Mesenchymal stem cell (in vitro differentiated cells and primary cell): ENCODE results near the gene KRTAP9-2.

Experiments
- DNase-seq: peaks from one replicate; pipeline ENCODE4 v3.0.0-alpha.2; 2013
- H2AFZ ChIP-seq: one replicate; pipeline ENCODE4 v1.6.1; 2013; ENCODE audit warnings: low read depth, mild to moderate bottlenecking, control low read depth, inconsistent platforms, low read length, moderate library complexity
- H2AK5ac ChIP-seq: 2 replicates; pipeline ENCODE4 v1.6.1; 2013; ENCODE audit warnings: low read length, moderate library complexity, mild to moderate bottlenecking, inconsistent platforms; ENCODE audit not compliant: severe bottlenecking
- H2BK120ac ChIP-seq: one replicate; pipeline ENCODE4 v1.6.1; 2013; ENCODE audit warnings: low read depth, mild to moderate bottlenecking, inconsistent platforms, low read length, moderate library complexity
- H2BK12ac ChIP-seq, 2 experiments: one replicate each; pipeline ENCODE4 v1.6.1; 2013; ENCODE audit warnings: inconsistent platforms in 2 of 2, low read length in 2 of 2, mild to moderate bottlenecking in 2 of 2, moderate library complexity in 2 of 2, control low read depth in 1 of 2
- H2BK15ac ChIP-seq: one replicate; pipeline ENCODE4 v1.6.1; 2013; ENCODE audit warnings: mild to moderate bottlenecking, low read depth, inconsistent platforms; ENCODE audit not compliant: poor library complexity, severe bottlenecking
- H2BK5ac ChIP-seq: 2 replicates; pipeline ENCODE4 v1.6.1; 2013; ENCODE audit warnings: low read depth, mild to moderate bottlenecking, low read length, control low read depth, inconsistent platforms; ENCODE audit not compliant: poor library complexity, severe bottlenecking
- H3K14ac ChIP-seq, 2 experiments: one replicate each; pipeline ENCODE4 v1.6.1; 2013; ENCODE audit warnings: inconsistent platforms in 2 of 2, low read length in 2 of 2, control low read depth in 1 of 2, mild to moderate bottlenecking in 1 of 2, moderate library complexity in 1 of 2
- H3K18ac ChIP-seq, 2 experiments: one replicate each; pipeline ENCODE4 v1.6.1; 2013; ENCODE audit warnings: inconsistent platforms in 2 of 2, low read length in 2 of 2, control low read depth in 1 of 2, low read depth in 1 of 2, mild to moderate bottlenecking in 1 of 2
- H3K23ac ChIP-seq, 2 experiments: one replicate each; pipeline ENCODE4 v1.6.1; 2013; ENCODE audit warnings: inconsistent platforms in 2 of 2, low read length in 2 of 2, mild to moderate bottlenecking in 2 of 2, moderate library complexity in 2 of 2, control low read depth in 1 of 2
- H3K27ac ChIP-seq: 2 replicates; pipeline ENCODE4 v1.5.1; 2013; ENCODE audit warnings: mild to moderate bottlenecking, moderate library complexity, low read length, control low read depth, inconsistent platforms; ENCODE audit not compliant: poor library complexity, severe bottlenecking
- H3K27me3 ChIP-seq, 2 experiments: 2 replicates each; pipeline versions ENCODE4 v1.6.1 to v1.7.0; 2013; ENCODE audit warnings: low read length in 2 of 2, mild to moderate bottlenecking in 2 of 2, moderate library complexity in 2 of 2, control low read depth in 1 of 2, inconsistent platforms in 1 of 2; ENCODE audit not compliant: control insufficient read depth in 1 of 2, insufficient read depth in 1 of 2
- H3K36me3 ChIP-seq, 2 experiments: 2 replicates each; pipeline versions ENCODE4 v1.6.1 to v1.7.0; 2013; ENCODE audit warnings: low read length in 2 of 2, control low read depth in 1 of 2, inconsistent platforms in 1 of 2, low read depth in 1 of 2, mild to moderate bottlenecking in 1 of 2; ENCODE audit not compliant: insufficient read depth in 2 of 2, control insufficient read depth in 1 of 2
- H3K4ac ChIP-seq, 2 experiments: one replicate each; pipeline ENCODE4 v1.6.1; 2013; ENCODE audit warnings: inconsistent platforms in 2 of 2, low read length in 2 of 2, mild to moderate bottlenecking in 2 of 2, moderate library complexity in 2 of 2, control low read depth in 1 of 2, low read depth in 1 of 2
- H3K4me1 ChIP-seq: 2 replicates; pipeline ENCODE4 v1.6.1; 2013; ENCODE audit warnings: low read depth, low read length, control low read depth; ENCODE audit not compliant: control insufficient read depth, insufficient read depth
- H3K4me2 ChIP-seq: 2 replicates; pipeline ENCODE4 v1.6.1; 2013; ENCODE audit warnings: low read length, mild to moderate bottlenecking, inconsistent platforms; ENCODE audit not compliant: poor library complexity, severe bottlenecking
- H3K4me3 ChIP-seq, 2 experiments: 2 replicates each; pipeline versions ENCODE4 v1.5.1 to v1.7.0; 2013; ENCODE audit warnings: low read length in 2 of 2, mild to moderate bottlenecking in 2 of 2, control low read depth in 1 of 2, low read depth in 1 of 2; ENCODE audit not compliant: insufficient read depth in 1 of 2
- H3K79me1 ChIP-seq: replicated peaks from 2 replicates; pipeline ENCODE4 v1.6.1; 2013; ENCODE audit warnings: mild to moderate bottlenecking, control low read depth, low read length, inconsistent platforms; ENCODE audit not compliant: poor library complexity, severe bottlenecking
- H3K9ac ChIP-seq: 2 replicates; pipeline ENCODE4 v1.7.0; 2013; ENCODE audit warnings: mild to moderate bottlenecking, low read length, moderate library complexity
- H3K9me3 ChIP-seq: 2 replicates; pipeline ENCODE4 v1.7.0; 2013; ENCODE audit warnings: mild to moderate bottlenecking, low read length; ENCODE audit not compliant: control insufficient read depth
- H4K8ac ChIP-seq: one replicate; pipeline ENCODE4 v1.6.1; 2013; ENCODE audit warnings: inconsistent platforms, mild to moderate bottlenecking, low read length, moderate library complexity
- H4K91ac ChIP-seq: one replicate; pipeline ENCODE4 v1.6.1; 2013; ENCODE audit warnings: mild to moderate bottlenecking, low read length, inconsistent platforms
- WGBS: methylation state at CpG from one replicate; pipeline ENCODE4 v1.1.7; 2013; ENCODE audit warnings: mixed read lengths; 5-methylcytosine and 5-hydroxymethylcytosine counted together

Gene KRTAP9-2

DNA sequence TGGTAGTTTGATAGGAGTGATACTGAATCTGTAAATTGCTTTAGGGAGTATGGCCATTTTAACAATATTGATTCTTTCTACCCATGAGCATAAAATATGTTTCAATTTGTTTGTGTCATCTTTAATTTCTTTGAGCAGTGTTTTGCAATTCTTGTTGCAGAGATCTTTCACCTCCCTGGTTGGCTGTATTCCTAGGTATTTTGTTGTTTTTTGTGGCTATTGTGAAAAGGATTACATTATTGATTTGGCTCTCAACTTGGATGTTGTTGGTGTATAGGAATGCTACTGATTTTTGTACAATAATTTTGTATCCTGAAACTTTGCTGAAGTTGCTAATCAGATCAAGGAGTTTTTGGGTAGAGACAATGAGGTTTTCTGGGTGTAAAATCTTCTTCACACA, 32.0 kb downstream of the KRTAP9-2 start:
- Histone ChIP-seq H2BK120ac (no peak overlapping the region), H4K91ac (no peak overlapping the region), H2BK15ac (no peak overlapping the region), H3K14ac (no peak overlapping the region), H3K18ac (no peak overlapping the region), H3K4me2 (no peak overlapping the region), H3K4me1 (no peaks in the 10 kb centered on the region), H3K79me1 (no peaks in the 10 kb centered on the region), H3K4me3 (no peak overlapping the region), H3K23ac (no peak overlapping the region), H2AK5ac (no peak overlapping the region), H3K9ac (no peak overlapping the region), H3K9me3 (no peaks in the 10 kb centered on the region), H2BK12ac (no peak overlapping the region), H3K36me3 (no peaks in the 10 kb centered on the region), H2BK5ac (no peak overlapping the region), H2AFZ (no peak overlapping the region), H3K27ac (no peak overlapping the region), H3K27me3 (peaks cover 0 to 8% of the 10 kb centered on the region in 2 experiments), H3K4ac (no peak overlapping the region), H4K8ac (no peak overlapping the region)
- no peak for DNase-seq

DNA sequence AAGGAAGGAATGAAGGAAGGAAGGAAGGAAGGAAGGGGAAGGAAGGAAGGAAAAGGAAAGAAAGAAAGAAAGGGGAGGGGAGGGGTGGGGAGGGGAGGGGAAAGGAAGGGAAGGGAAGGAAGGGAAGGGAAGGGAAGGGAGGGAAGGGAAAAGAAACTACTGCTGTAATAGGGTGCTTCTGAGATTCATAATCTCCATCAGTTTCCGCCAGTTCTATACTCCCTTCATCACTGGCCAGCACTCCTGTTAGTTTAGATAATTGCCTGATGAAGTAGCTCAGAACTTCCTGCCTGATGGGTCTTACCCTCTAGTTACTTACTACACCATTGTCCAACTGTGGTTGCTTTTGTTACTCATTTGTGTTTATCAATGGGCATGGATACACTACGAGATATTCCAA, 36.8 kb downstream of the KRTAP9-2 start:
- H2BK120ac ChIP-seq = no peak overlapping the region
- no peak overlapping the region for H3K18ac ChIP-seq
- no peak overlapping the region for H3K23ac ChIP-seq
- no peak overlapping the region for H3K4me2 ChIP-seq
- H2BK12ac ChIP-seq = no peak overlapping the region
- H2BK15ac ChIP-seq = no peak overlapping the region
- H2AK5ac ChIP-seq = no peak overlapping the region
- H3K27ac ChIP-seq = no peak overlapping the region
- DNase-seq = no peak
- no peak overlapping the region for H4K91ac ChIP-seq
- H3K9ac ChIP-seq = no peak overlapping the region
- H3K4ac ChIP-seq = no peak overlapping the region
- H3K9me3 ChIP-seq = no peaks in the 10 kb centered on the region
- H3K79me1 ChIP-seq = no peaks in the 10 kb centered on the region
- no peak overlapping the region for H4K8ac ChIP-seq
- no peak overlapping the region for H3K4me3 ChIP-seq
- H3K4me1 ChIP-seq = no peaks in the 10 kb centered on the region
- H2AFZ ChIP-seq = no peak overlapping the region
- no peak overlapping the region for H3K14ac ChIP-seq
- peaks cover 0 to 22% of the 10 kb centered on the region in 2 experiments for H3K27me3 ChIP-seq
- WGBS = 59% methylated on average over 1 of the region's 2 CpGs
- H2BK5ac ChIP-seq = no peak overlapping the region
- H3K36me3 ChIP-seq = no peaks in the 10 kb centered on the region

DNA sequence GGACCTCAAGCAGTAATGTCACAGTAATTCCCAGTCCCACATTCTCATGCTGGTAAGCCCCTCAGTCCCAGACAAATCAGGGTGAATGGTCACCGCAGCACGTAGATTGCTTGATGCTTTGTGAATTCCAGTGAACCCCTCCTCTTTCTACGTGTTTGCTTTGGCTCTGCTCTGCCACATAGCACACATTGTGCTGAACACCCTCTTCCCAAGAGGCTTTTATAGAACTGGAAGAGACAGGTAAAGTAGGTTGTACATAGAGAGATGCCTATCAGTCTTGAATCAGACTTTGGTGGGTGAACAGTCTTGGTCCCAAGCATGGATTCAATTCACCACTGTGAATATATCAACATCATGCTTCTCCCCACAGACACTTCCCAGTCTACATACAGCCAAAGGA, 38.2 kb downstream of the KRTAP9-2 start:
- WGBS = 83% methylated on average over 2 of the region's 3 CpGs

GRCh38 chr17:41265078-41265477, 38.6 kb downstream of the KRTAP9-2 start, which contains the start of gene KRTAP9-6:
TSS of gene KRTAP9-6 (plus strand) at chr17:41265378. CDS start at chr17:41265378, 0 bp downstream.
- H2BK120ac ChIP-seq = no peak within 1 kb of the TSS
- H3K4me2 ChIP-seq = no peak within 1 kb of the TSS
- H3K4me3 ChIP-seq = no peak within 1 kb of the TSS
- peaks cover 0 to 22% of the 10 kb centered on the region in 2 experiments for H3K27me3 ChIP-seq
- no peaks in the 10 kb centered on the region for H3K4me1 ChIP-seq
- WGBS = 64% methylated on average over 2 of the region's 2 CpGs
- H3K4ac ChIP-seq = no peak within 1 kb of the TSS
- DNase-seq = no peak
- no peak within 1 kb of the TSS for H3K18ac ChIP-seq
- H3K27ac ChIP-seq = no peak within 1 kb of the TSS
- H3K36me3 ChIP-seq = no peaks in the 10 kb centered on the region
- H2AFZ ChIP-seq = no peak within 1 kb of the TSS
- H4K8ac ChIP-seq = no peak within 1 kb of the TSS
- no peak within 1 kb of the TSS for H2BK12ac ChIP-seq
- no peak within 1 kb of the TSS for H4K91ac ChIP-seq
- H3K9me3 ChIP-seq = no peaks in the 10 kb centered on the region
- no peak within 1 kb of the TSS for H3K9ac ChIP-seq
- H2AK5ac ChIP-seq = no peak within 1 kb of the TSS
- no peak within 1 kb of the TSS for H3K14ac ChIP-seq
- H2BK15ac ChIP-seq = no peak within 1 kb of the TSS
- H2BK5ac ChIP-seq = no peak within 1 kb of the TSS
- no peaks in the 10 kb centered on the region for H3K79me1 ChIP-seq
- no peak within 1 kb of the TSS for H3K23ac ChIP-seq

More for the DNA sequence above, 38.2 kb downstream of the KRTAP9-2 start:
- DNase-seq = no peak
- Histone ChIP-seq H3K4me2 (no peak overlapping the region), H4K91ac (no peak overlapping the region), H3K14ac (no peak overlapping the region), H2BK15ac (no peak overlapping the region), H3K79me1 (no peaks in the 10 kb centered on the region), H2BK120ac (no peak overlapping the region), H2AFZ (no peak overlapping the region), H3K9ac (no peak overlapping the region), H3K4ac (no peak overlapping the region), H2BK12ac (no peak overlapping the region), H3K36me3 (no peaks in the 10 kb centered on the region), H2AK5ac (no peak overlapping the region), H3K4me3 (no peak overlapping the region), H3K18ac (no peak overlapping the region), H3K9me3 (no peaks in the 10 kb centered on the region), H3K27ac (no peak overlapping the region), H4K8ac (no peak overlapping the region), H3K27me3 (peaks cover 0 to 22% of the 10 kb centered on the region in 2 experiments), H3K23ac (no peak overlapping the region), H2BK5ac (no peak overlapping the region), H3K4me1 (no peaks in the 10 kb centered on the region)
